Upper lobe of left lung (tissue), 6 donors: ENCODE measurements around the gene DENND10. TPM values are rescaled to one million over a fixed set of nuclear protein-coding genes. Genes with fewer than 3 reads are reported as not detected.

Experiments used
- ATAC-seq, 2 donors: fragments of 200-7000 bp; cut with Tn5 transposase; one replicate each; pipeline ENCODE4 v1.9.1; 2022; ENCODE audit warnings: mild to moderate bottlenecking in 2 of 2, moderate library complexity in 2 of 2; ENCODE audit not compliant: low FRiP score in 2 of 2
- DNase-seq, 2 donors: peaks; one replicate each; pipeline ENCODE4 v3.0.0-alpha.2; 2019 to 2020
- H3K27ac ChIP-seq, 4 donors: fragments of 200-600 bp; sonication (generic); one replicate each; pipeline ENCODE4 v1.5.1; 2016 to 2019
- H3K27me3 ChIP-seq, 4 donors: fragments of 200-600 bp; sonication (generic); one replicate each; pipeline ENCODE4 v1.5.1; 2017 to 2019
- H3K36me3 ChIP-seq, 4 donors: fragments of 200-600 bp; sonication (generic); one replicate each; pipeline ENCODE4 v1.5.1; 2016 to 2019
- H3K4me1 ChIP-seq, 4 donors: fragments of 200-600 bp; sonication (generic); one replicate each; pipeline ENCODE4 v1.5.1; 2018 to 2019
- H3K4me3 ChIP-seq, 4 donors: fragments of 200-600 bp; sonication (generic); one replicate each; pipeline ENCODE4 v1.5.1; 2017 to 2019; ENCODE audit warnings: mild to moderate bottlenecking in 2 of 4, moderate library complexity in 1 of 4
- H3K9me3 ChIP-seq, 4 donors: fragments of 200-600 bp; sonication (generic); one replicate each; pipeline ENCODE4 v1.5.1; 2018 to 2019
- CTCF ChIP-seq, 6 experiments: fragments of 450-650 bp in 4 of 6; fragments of 200-600 bp in 2 of 6; sonication (generic) in 2 of 6; IDR thresholded peaks; one replicate each; pipeline ENCODE4 v1.5.1; 2016 to 2019; ENCODE audit warnings: antibody characterized with exemption in 6 of 6
- EP300 ChIP-seq, 4 donors: sonication (generic); formaldehyde crosslinking; IDR thresholded peaks; one replicate each; pipeline ENCODE4 v1.5.1; 2017; ENCODE audit warnings: antibody characterized with exemption in 4 of 4, control low read depth in 2 of 4
- POLR2A ChIP-seq, 4 donors: fragments of 450-650 bp; IDR thresholded peaks; one replicate each; pipeline ENCODE4 v1.5.1; 2016 to 2017; ENCODE audit warnings: antibody characterized with exemption in 4 of 4, mild to moderate bottlenecking in 2 of 4
- POLR2AphosphoS5 ChIP-seq, 2 donors: sonication (generic); formaldehyde crosslinking; IDR thresholded peaks; one replicate each; pipeline ENCODE4 v1.5.1; 2017; ENCODE audit warnings: antibody characterized with exemption in 2 of 2
- WGBS, 2 donors: methylation state at CpG; one replicate each; pipeline ENCODE4 v1.1.5; 2017 to 2018; 5-methylcytosine and 5-hydroxymethylcytosine counted together
- total RNA-seq, 6 donors: library from RNA; depleted of rRNA in 4 of 6; stranded (reverse); fragments of >200 nt in 4 of 6; gene quantifications; one replicate each; pipeline versions ENCODE4 v1.1.0 to v1.2.1, GENCODE V29; 2016 to 2021
- donor health status: DM: no; HTN: no; CAD: no; lungs with moderate emphysema.
- donor health status: DM: no; HTN: yes; CAD: no; lungs with severe emphysema.

Gene DENND10
- 10 to 100 TPM; 17.8 to 53.5 (median 29.9) TPM for total RNA-seq

- 0% methylated on average over 2 to 11 of the region's 91 CpGs for WGBS, 2 donors
- H3K36me3 ChIP-seq: peaks cover 0 to 13% (median 7%) of the 10 kb centered on the region in 4 donors
- H3K9me3 ChIP-seq: no peaks in the 10 kb centered on the region
- peak within 1 kb of the TSS; percentile 93 to 100 (median 98) for H3K4me3 ChIP-seq
- H3K27me3 ChIP-seq: no peaks in the 10 kb centered on the region
- TF ChIP-seq CTCF (IDR thresholded peaks at IDR 0.05): peak in 3 of 6 experiments; percentile 9 to 26 (median 24)
- TF ChIP-seq EP300 (IDR thresholded peaks at IDR 0.05): no peak
- peak in 3 of 4 donors; percentile 70 to 89 (median 81) for TF ChIP-seq POLR2A (IDR thresholded peaks at IDR 0.05)
- TF ChIP-seq POLR2AphosphoS5 (IDR thresholded peaks at IDR 0.05): peak; percentile 68 to 90
- peak; percentile 88 to 95 for DNase-seq
- peak within 1 kb of the TSS; percentile 69 to 92 (median 80) for H3K27ac ChIP-seq
- peak; percentile 92 to 98 for ATAC-seq
- peaks cover 11 to 19% (median 12%) of the 10 kb centered on the region in 4 donors for H3K4me1 ChIP-seq
Measured at GRCh38 chr10:119103903-119104653, at the start of gene DENND10. DENND10 (plus strand) TSS chr10:119104113; CDS start chr10:119104143, 30 bp downstream.

GRCh38 chr10:119055472-119055871, 48.4 kb upstream of the DENND10 start:
- Histone ChIP-seq H3K27me3 (no peaks in the 10 kb centered on the region), H3K9me3 (no peaks in the 10 kb centered on the region), H3K4me1 (no peaks in the 10 kb centered on the region), H3K36me3 (peaks cover 37 to 100% (median 92%) of the 10 kb centered on the region in 4 donors), H3K27ac (no peak overlapping the region), H3K4me3 (no peak overlapping the region)
- TF ChIP-seq POLR2AphosphoS5 (IDR thresholded peaks at IDR 0.05): no peak
- TF ChIP-seq EP300 (IDR thresholded peaks at IDR 0.05): no peak
- no peak for TF ChIP-seq POLR2A (IDR thresholded peaks at IDR 0.05)
- TF ChIP-seq CTCF (IDR thresholded peaks at IDR 0.05): no peak
- DNase-seq (no peak), ATAC-seq (no peak)
- 89 to 100% methylated on average over 1 of the region's 1 CpG for WGBS, 2 donors

GRCh38 chr10:119058010-119058409, 45.9 kb upstream of the DENND10 start:
- Histone ChIP-seq H3K27ac (no peak overlapping the region), H3K9me3 (no peaks in the 10 kb centered on the region), H3K36me3 (peaks cover 36 to 99% (median 83%) of the 10 kb centered on the region in 4 donors), H3K4me3 (no peak overlapping the region), H3K27me3 (no peaks in the 10 kb centered on the region), H3K4me1 (no peaks in the 10 kb centered on the region)
- 90 to 94% methylated on average over 11 of the region's 11 CpGs for WGBS, 2 donors
- ATAC-seq (no peak), DNase-seq (no peak)
- TF ChIP-seq EP300 (IDR thresholded peaks at IDR 0.05) (no peak), CTCF (IDR thresholded peaks at IDR 0.05) (no peak), POLR2A (IDR thresholded peaks at IDR 0.05) (no peak), POLR2AphosphoS5 (IDR thresholded peaks at IDR 0.05) (no peak)

- H3K27me3 ChIP-seq: no peaks in the 10 kb centered on the region
- DNase-seq (no peak), ATAC-seq (no peak)
- no peak for TF ChIP-seq CTCF (IDR thresholded peaks at IDR 0.05)
- TF ChIP-seq POLR2A (IDR thresholded peaks at IDR 0.05): no peak
- no peak for TF ChIP-seq POLR2AphosphoS5 (IDR thresholded peaks at IDR 0.05)
- TF ChIP-seq EP300 (IDR thresholded peaks at IDR 0.05): no peak
- no peaks in the 10 kb centered on the region for H3K9me3 ChIP-seq
- H3K4me3 ChIP-seq: no peak overlapping the region
- no peak overlapping the region for H3K27ac ChIP-seq
- no peaks in the 10 kb centered on the region for H3K4me1 ChIP-seq
- 85 to 87% methylated on average over 4 of the region's 4 CpGs for WGBS, 2 donors
- peaks cover 39 to 99% (median 83%) of the 10 kb centered on the region in 4 donors for H3K36me3 ChIP-seq
Measured at GRCh38 chr10:119059557-119059956, 44.4 kb upstream of the DENND10 start.
